ENCODE data around the gene PDE8B.

GRCh38 chr5:77229887-77230286 is 19.4 kb downstream of the PDE8B start:
- TF ChIP-seq CTCF (IDR thresholded peaks at IDR 0.05): no peak
- no peak for TF ChIP-seq POLR2A (IDR thresholded peaks at IDR 0.05)
